ENCODE results near the gene GALNT18.

The GALNT18 gene

GRCh38 chr11:11524436-11525061 lies 97.3 kb downstream of the GALNT18 start:
- DNase-seq, result no peak

- no peak for DNase-seq
These were observed 99.2 kb downstream of the GALNT18 start for GRCh38 chr11:11522591-11522990.

GRCh38 chr11:11521306-11522002 lies 100.4 kb downstream of the GALNT18 start:
- DNase-seq, result no peak

GRCh38 chr11:11520231-11521015 lies 101.4 kb downstream of the GALNT18 start:
- DNase-seq, result no peak

- DNase-seq, result no peak
These were observed 102.6 kb downstream of the GALNT18 start for GRCh38 chr11:11519184-11519583.

- DNase-seq, result no peak
These were observed 107.6 kb downstream of the GALNT18 start for GRCh38 chr11:11514246-11514645.

GRCh38 chr11:11513422-11513821 lies 108.4 kb downstream of the GALNT18 start:
- no peak for DNase-seq

- DNase-seq, result no peak
These were observed 108.9 kb downstream of the GALNT18 start for GRCh38 chr11:11512929-11513328.

GRCh38 chr11:11512502-11512901 lies 109.3 kb downstream of the GALNT18 start:
- no peak for DNase-seq

GRCh38 chr11:11512090-11512489 lies 109.7 kb downstream of the GALNT18 start:
- no peak for DNase-seq

GRCh38 chr11:11510939-11511338 lies 110.9 kb downstream of the GALNT18 start:
- DNase-seq, result no peak

- DNase-seq, result no peak
These were observed 116.1 kb downstream of the GALNT18 start for GRCh38 chr11:11505692-11506091.

GRCh38 chr11:11505190-11505589 lies 116.6 kb downstream of the GALNT18 start:
- DNase-seq, result no peak

GRCh38 chr11:11504071-11504470 lies 117.7 kb downstream of the GALNT18 start:
- DNase-seq, result no peak

GRCh38 chr11:11502263-11502861 lies 119.4 kb downstream of the GALNT18 start:
- no peak for DNase-seq

- no peak for DNase-seq
These were observed 120.1 kb downstream of the GALNT18 start for GRCh38 chr11:11501546-11502262.

- no peak for DNase-seq
These were observed 120.9 kb downstream of the GALNT18 start for GRCh38 chr11:11500744-11501487.

GRCh38 chr11:11499300-11499699 lies 122.5 kb downstream of the GALNT18 start:
- no peak for DNase-seq

GRCh38 chr11:11498195-11498594 lies 123.6 kb downstream of the GALNT18 start:
- no peak for DNase-seq

GRCh38 chr11:11496879-11497278 lies 124.9 kb downstream of the GALNT18 start:
- no peak for DNase-seq

- no peak for DNase-seq
These were observed 127.5 kb downstream of the GALNT18 start for GRCh38 chr11:11494348-11494747.

GRCh38 chr11:11493698-11494097 lies 128.1 kb downstream of the GALNT18 start:
- DNase-seq, result no peak

All from stimulated activated CD8-positive, alpha-beta memory T cell treated with anti-CD3 and anti-CD28 coated beads, Interleukin-4, amount 100 ng/mL, for 48 hours (primary cell).